ENCODE data around the gene PAXIP1. TPM values are rescaled to one million over a fixed set of nuclear protein-coding genes. Genes with fewer than 3 reads are reported as not detected.

Gene PAXIP1
- total RNA-seq, 1 donor from 2014 or later, result 10.8 TPM

- DNase-seq (ENCODE audit: low read depth), result no peak
Measured at GRCh38 chr7:154911862-154912455, 91.0 kb downstream of the PAXIP1 start.

- DNase-seq (ENCODE audit: low read depth), result no peak
Measured at GRCh38 chr7:154911411-154911810, 91.5 kb downstream of the PAXIP1 start.

- DNase-seq (ENCODE audit: low read depth), result no peak
Measured at GRCh38 chr7:154910977-154911376, 91.9 kb downstream of the PAXIP1 start.

- no peak for DNase-seq (ENCODE audit: low read depth)
Measured at GRCh38 chr7:154910125-154910524, 92.8 kb downstream of the PAXIP1 start.

- no peak for DNase-seq (ENCODE audit: low read depth)
Measured at GRCh38 chr7:154909241-154910105, 93.5 kb downstream of the PAXIP1 start.

- no peak for DNase-seq (ENCODE audit: low read depth)
Measured at GRCh38 chr7:154907651-154908620, 95.0 kb downstream of the PAXIP1 start.

- no peak for DNase-seq (ENCODE audit: low read depth)
Measured at GRCh38 chr7:154906736-154907355, 96.1 kb downstream of the PAXIP1 start.

GRCh38 chr7:154906201-154906600 lies 96.7 kb downstream of the PAXIP1 start:
- DNase-seq (ENCODE audit: low read depth), result no peak

GRCh38 chr7:154905615-154906014 lies 97.3 kb downstream of the PAXIP1 start:
- DNase-seq (ENCODE audit: low read depth), result no peak

- DNase-seq (ENCODE audit: low read depth), result no peak
Measured at GRCh38 chr7:154905146-154905545, 97.8 kb downstream of the PAXIP1 start.

- DNase-seq (ENCODE audit: low read depth), result no peak
Measured at GRCh38 chr7:154903083-154903731, 99.7 kb downstream of the PAXIP1 start.

GRCh38 chr7:154902600-154903082 lies 100.3 kb downstream of the PAXIP1 start:
- no peak for DNase-seq (ENCODE audit: low read depth)

GRCh38 chr7:154899862-154900261 lies 103.1 kb downstream of the PAXIP1 start:
- DNase-seq (ENCODE audit: low read depth), result no peak

- no peak for DNase-seq (ENCODE audit: low read depth)
Measured at GRCh38 chr7:154898973-154899855, 103.7 kb downstream of the PAXIP1 start.

GRCh38 chr7:154896076-154896475 lies 106.8 kb downstream of the PAXIP1 start:
- DNase-seq (ENCODE audit: low read depth), result no peak

Other genes with a start within 250 kb of the PAXIP1 start
- not detected in 2 replicates for gene HTR5A, start 67.2 kb upstream of the PAXIP1 start, total RNA-seq